HepG2 (cell line): ENCODE data around the gene ZNF605. TPM values are rescaled to one million over a fixed set of nuclear protein-coding genes. Genes with fewer than 3 reads are reported as not detected.

Experiments used
- ADNP ChIP-seq: sonication (generic); formaldehyde crosslinking; IDR thresholded peaks from 2 replicates; pipeline ENCODE4 v1.4.0; 2020; ENCODE audit warnings: missing genetic modification reagents
- ARID5B ChIP-seq: IDR thresholded peaks from 2 replicates; pipeline ENCODE4 v1.4.0; 2020; ENCODE audit warnings: mild to moderate bottlenecking, missing genetic modification reagents
- ATF7-NPFF ChIP-seq: sonication (generic); formaldehyde crosslinking; IDR thresholded peaks from 2 replicates; pipeline ENCODE4 v1.8.1; 2023; ENCODE audit warnings: mild to moderate bottlenecking, low read depth, missing genetic modification reagents, moderate library complexity
- CSRNP1 ChIP-seq: sonication (generic); formaldehyde crosslinking; IDR thresholded peaks from 2 replicates; pipeline ENCODE4 v1.8.1; 2023; ENCODE audit warnings: mild to moderate bottlenecking, missing genetic modification reagents
- DNMT1 ChIP-seq: sonication (generic); formaldehyde crosslinking; IDR thresholded peaks from 2 replicates; pipeline ENCODE4 v1.5.1; 2020; ENCODE audit warnings: mild to moderate bottlenecking, missing genetic modification reagents
- DNMT3B ChIP-seq: conservative IDR thresholded peaks from 2 replicates; pipeline ENCODE4 v1.6.1; 2016; ENCODE audit warnings: missing biosample characterization, control low read depth
- FOXJ3 ChIP-seq: sonication (generic); formaldehyde crosslinking; IDR thresholded peaks from 2 replicates; pipeline ENCODE4 v1.4.0; 2020; ENCODE audit warnings: missing genetic modification reagents, mild to moderate bottlenecking, borderline replicate concordance
- HNRNPL ChIP-seq: fragments of 200-400 bp; formaldehyde crosslinking; IDR thresholded peaks from 2 replicates; pipeline ENCODE4 v1.6.1; 2017; ENCODE audit warnings: mild to moderate bottlenecking, low read depth, low read length
- POLR2AphosphoS2 ChIP-seq: IDR thresholded peaks from 2 replicates; pipeline ENCODE4 v1.6.1; 2011; ENCODE audit warnings: low read depth, low read length, improper control_type of control experiment
- SPEN ChIP-seq: sonication (generic); formaldehyde crosslinking; IDR thresholded peaks from 2 replicates; pipeline ENCODE4 v1.5.1; 2020; ENCODE audit warnings: low read depth, mild to moderate bottlenecking, missing genetic modification reagents
- ZNF263 ChIP-seq: sonication (generic); formaldehyde crosslinking; IDR thresholded peaks from 2 replicates; pipeline ENCODE4 v1.4.0; 2020; ENCODE audit warnings: missing genetic modification reagents
- ZNF446 ChIP-seq: sonication (generic); formaldehyde crosslinking; IDR thresholded peaks from 2 replicates; pipeline ENCODE4 v1.5.0; 2020; ENCODE audit warnings: mild to moderate bottlenecking, missing genetic modification reagents
- ZNF570 ChIP-seq: sonication (generic); formaldehyde crosslinking; IDR thresholded peaks from 2 replicates; pipeline ENCODE4 v1.4.0; 2020; ENCODE audit warnings: mild to moderate bottlenecking, missing genetic modification reagents, borderline replicate concordance
- ZNF572 ChIP-seq: sonication (generic); formaldehyde crosslinking; IDR thresholded peaks from 2 replicates; pipeline ENCODE4 v1.5.1; 2020; ENCODE audit warnings: mild to moderate bottlenecking, missing genetic modification reagents
- polyA plus RNA-seq, 8 experiments: library from polyadenylated mRNA; depleted of rRNA in 3 of 8; stranded (reverse) in 7 of 8; unstranded in 1 of 8; fragments of >200 nt; fragmentation: Illumina TruSeq in 4 of 8; extraction: Trizol in 4 of 8; gene quantifications; 2 replicates each; pipeline versions ENCODE4 v1.2.1 to v1.2.3, GENCODE V29; 2011 to 2016; ENCODE audit warnings: low read depth in 4 of 8, missing spikeins in 1 of 8, mixed read lengths in 1 of 8; ENCODE audit not compliant: insufficient read depth in 1 of 8
- total RNA-seq, 5 experiments: library from RNA; depleted of rRNA; stranded (reverse); fragments of >200 nt; fragmentation: Illumina TruSeq; extraction: Trizol; gene quantifications; 2 replicates each; pipeline ENCODE4 v1.2.3, GENCODE V29; 2016; ENCODE audit warnings: low read depth in 1 of 5
- TF ChIP-seq, protein P1 (sequence below): sonication (generic); formaldehyde crosslinking; IDR thresholded peaks from 2 replicates; pipeline ENCODE4 v1.4.0; 2020; ENCODE audit warnings: missing genetic modification reagents
- TF ChIP-seq, protein P2 (sequence below): sonication (generic); formaldehyde crosslinking; IDR thresholded peaks from 2 replicates; pipeline ENCODE4 v1.4.0; 2020; ENCODE audit warnings: missing genetic modification reagents
- TF ChIP-seq, protein P3 (sequence below): sonication (generic); formaldehyde crosslinking; conservative IDR thresholded peaks from 2 replicates; pipeline ENCODE4 v1.4.0; 2020; ENCODE audit warnings: missing genetic modification reagents

Gene ZNF605
- total and polyA plus RNA-seq, 2 of the 13 experiments (the other 11 are each of a cell fraction or from before 2014, with no cell fraction given): 6.7 to 6.8 TPM

GRCh38 chr12:132955094-132956010 is 754 bp downstream of the ZNF605 start (continued):
- TF ChIP-seq, protein P1, sequence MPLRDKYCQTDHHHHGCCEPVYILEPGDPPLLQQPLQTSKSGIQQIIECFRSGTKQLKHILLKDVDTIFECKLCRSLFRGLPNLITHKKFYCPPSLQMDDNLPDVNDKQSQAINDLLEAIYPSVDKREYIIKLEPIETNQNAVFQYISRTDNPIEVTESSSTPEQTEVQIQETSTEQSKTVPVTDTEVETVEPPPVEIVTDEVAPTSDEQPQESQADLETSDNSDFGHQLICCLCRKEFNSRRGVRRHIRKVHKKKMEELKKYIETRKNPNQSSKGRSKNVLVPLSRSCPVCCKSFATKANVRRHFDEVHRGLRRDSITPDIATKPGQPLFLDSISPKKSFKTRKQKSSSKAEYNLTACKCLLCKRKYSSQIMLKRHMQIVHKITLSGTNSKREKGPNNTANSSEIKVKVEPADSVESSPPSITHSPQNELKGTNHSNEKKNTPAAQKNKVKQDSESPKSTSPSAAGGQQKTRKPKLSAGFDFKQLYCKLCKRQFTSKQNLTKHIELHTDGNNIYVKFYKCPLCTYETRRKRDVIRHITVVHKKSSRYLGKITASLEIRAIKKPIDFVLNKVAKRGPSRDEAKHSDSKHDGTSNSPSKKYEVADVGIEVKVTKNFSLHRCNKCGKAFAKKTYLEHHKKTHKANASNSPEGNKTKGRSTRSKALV (CRISPR knock-in tag): no peak
- TF ChIP-seq, protein P2, sequence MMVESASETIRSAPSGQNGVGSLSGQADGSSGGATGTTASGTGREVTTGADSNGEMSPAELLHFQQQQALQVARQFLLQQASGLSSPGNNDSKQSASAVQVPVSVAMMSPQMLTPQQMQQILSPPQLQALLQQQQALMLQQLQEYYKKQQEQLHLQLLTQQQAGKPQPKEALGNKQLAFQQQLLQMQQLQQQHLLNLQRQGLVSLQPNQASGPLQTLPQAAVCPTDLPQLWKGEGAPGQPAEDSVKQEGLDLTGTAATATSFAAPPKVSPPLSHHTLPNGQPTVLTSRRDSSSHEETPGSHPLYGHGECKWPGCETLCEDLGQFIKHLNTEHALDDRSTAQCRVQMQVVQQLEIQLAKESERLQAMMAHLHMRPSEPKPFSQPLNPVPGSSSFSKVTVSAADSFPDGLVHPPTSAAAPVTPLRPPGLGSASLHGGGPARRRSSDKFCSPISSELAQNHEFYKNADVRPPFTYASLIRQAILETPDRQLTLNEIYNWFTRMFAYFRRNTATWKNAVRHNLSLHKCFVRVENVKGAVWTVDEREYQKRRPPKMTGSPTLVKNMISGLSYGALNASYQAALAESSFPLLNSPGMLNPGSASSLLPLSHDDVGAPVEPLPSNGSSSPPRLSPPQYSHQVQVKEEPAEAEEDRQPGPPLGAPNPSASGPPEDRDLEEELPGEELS: no peak
- TF ChIP-seq ATF7-NPFF (CRISPR knock-in tag) (no peak), DNMT1 (CRISPR knock-in tag) (no peak), HNRNPL (no peak), ZNF446 (CRISPR knock-in tag) (no peak), CSRNP1 (no peak), ZNF570 (no peak), SPEN (CRISPR knock-in tag) (no peak; the same call in 1 of the 2 replicates), FOXJ3 (CRISPR knock-in tag) (no peak), ZNF263 (CRISPR knock-in tag) (no peak), ARID5B (CRISPR knock-in tag) (no peak; the same call in 1 of the 2 replicates), ZNF572 (CRISPR knock-in tag) (no peak), ADNP (no peak), DNMT3B (no peak), POLR2AphosphoS2 (no peak)
- TF ChIP-seq, protein P3, sequence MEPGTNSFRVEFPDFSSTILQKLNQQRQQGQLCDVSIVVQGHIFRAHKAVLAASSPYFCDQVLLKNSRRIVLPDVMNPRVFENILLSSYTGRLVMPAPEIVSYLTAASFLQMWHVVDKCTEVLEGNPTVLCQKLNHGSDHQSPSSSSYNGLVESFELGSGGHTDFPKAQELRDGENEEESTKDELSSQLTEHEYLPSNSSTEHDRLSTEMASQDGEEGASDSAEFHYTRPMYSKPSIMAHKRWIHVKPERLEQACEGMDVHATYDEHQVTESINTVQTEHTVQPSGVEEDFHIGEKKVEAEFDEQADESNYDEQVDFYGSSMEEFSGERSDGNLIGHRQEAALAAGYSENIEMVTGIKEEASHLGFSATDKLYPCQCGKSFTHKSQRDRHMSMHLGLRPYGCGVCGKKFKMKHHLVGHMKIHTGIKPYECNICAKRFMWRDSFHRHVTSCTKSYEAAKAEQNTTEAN (CRISPR knock-in tag): 0 out of 2 replicates have a peak, but pooled peaks have one; percentile 29
